Ascending aorta (tissue), 2 donors: ENCODE data around the gene C17orf78. TPM values are rescaled to one million over a fixed set of nuclear protein-coding genes. Genes with fewer than 3 reads are reported as not detected.
A peak's percentile ranks its signal among the peaks of the same experiment; 100 is the strongest.

Experiments
- DNase-seq, 2 donors: peaks; one replicate each; pipeline ENCODE4 v3.0.0-alpha.2; 2019; ENCODE audit warnings: low spot score in 2 of 2
- H3K27ac ChIP-seq, 2 donors: fragments of 200-600 bp; sonication (generic); one replicate each; pipeline ENCODE4 v1.5.1; 2016 to 2017; ENCODE audit warnings: mild to moderate bottlenecking in 1 of 2
- H3K27me3 ChIP-seq: fragments of 200-600 bp; sonication (generic); one replicate; pipeline ENCODE4 v1.5.1; 2017
- H3K36me3 ChIP-seq, 2 donors: fragments of 200-600 bp; sonication (generic); one replicate each; pipeline ENCODE4 v1.5.1; 2016
- H3K4me1 ChIP-seq, 2 donors: fragments of 200-600 bp; sonication (generic); one replicate each; pipeline ENCODE4 v1.5.1; 2016 to 2017; ENCODE audit warnings: mild to moderate bottlenecking in 1 of 2
- H3K4me3 ChIP-seq, 2 donors: fragments of 200-600 bp; sonication (generic); one replicate each; pipeline ENCODE4 v1.5.1; 2016 to 2017; ENCODE audit warnings: mild to moderate bottlenecking in 1 of 2
- H3K9me3 ChIP-seq, 2 donors: fragments of 200-600 bp; sonication (generic); one replicate each; pipeline ENCODE4 v1.5.1; 2016
- intact Hi-C: fragments of 100-400 bp; cut with DNase I; formaldehyde crosslinking; loops from one replicate; pipeline ENCODE4 v1.15.1; 2023
- total RNA-seq: library from RNA; depleted of rRNA; stranded (reverse); fragments of >200 nt; gene quantifications from one replicate; pipeline ENCODE4 v1.1.0, GENCODE V29; 2016
- TF ChIP-seq, protein P1 (sequence below), 3 experiments: fragments of 200-600 bp in 2 of 3; fragments of 450-650 bp in 1 of 3; sonication (generic) in 2 of 3; IDR thresholded peaks; one replicate each; pipeline ENCODE4 v1.5.1; 2016 to 2019; ENCODE audit warnings: antibody characterized with exemption in 3 of 3, mild to moderate bottlenecking in 1 of 3, moderate library complexity in 1 of 3

Gene C17orf78
- total RNA-seq, 1 donor from 2014 or later, result not detected

DNA sequence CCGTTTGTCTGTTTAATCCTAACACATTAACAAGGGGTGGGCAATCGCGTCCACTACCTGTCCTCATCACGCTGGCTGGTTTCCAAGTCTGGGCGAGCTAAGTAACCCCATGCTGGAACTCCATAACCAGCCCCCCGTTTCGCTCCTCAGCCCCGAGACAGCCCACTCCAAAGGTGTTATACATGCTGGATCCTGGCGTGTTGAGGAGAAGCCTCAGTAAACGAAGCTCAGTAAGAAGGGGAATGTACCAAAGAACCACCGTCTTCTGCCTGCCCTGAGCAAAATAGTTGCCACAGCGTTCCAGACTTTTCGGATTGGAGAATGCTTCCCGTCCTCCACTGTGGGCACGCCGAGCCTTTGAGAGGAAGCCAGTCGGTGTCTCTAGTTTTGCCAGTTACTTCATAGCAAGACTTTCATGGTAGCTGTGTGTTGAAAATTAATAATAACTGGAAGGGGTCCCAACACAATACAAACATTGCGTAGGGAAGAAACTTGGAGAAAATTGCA is 16.1 kb upstream of the C17orf78 start:
- no peak for DNase-seq
- peak overlapping the region; percentile 77 for H3K4me3 ChIP-seq
- no peaks in the 10 kb centered on the region for H3K9me3 ChIP-seq
- no peaks in the 10 kb centered on the region for H3K27me3 ChIP-seq
- intact Hi-C loops, result loop anchor here (1.0 to 10.0 kb wide), 6 partner anchors 48 to 812 kb away; partner anchors contain the start of genes AATF, DHRS11, DUSP14 and SYNRG
- H3K36me3 ChIP-seq, result no peaks in the 10 kb centered on the region
- H3K4me1 ChIP-seq, result peaks cover 5 to 6% of the 10 kb centered on the region in 2 donors
- TF ChIP-seq, protein P1, sequence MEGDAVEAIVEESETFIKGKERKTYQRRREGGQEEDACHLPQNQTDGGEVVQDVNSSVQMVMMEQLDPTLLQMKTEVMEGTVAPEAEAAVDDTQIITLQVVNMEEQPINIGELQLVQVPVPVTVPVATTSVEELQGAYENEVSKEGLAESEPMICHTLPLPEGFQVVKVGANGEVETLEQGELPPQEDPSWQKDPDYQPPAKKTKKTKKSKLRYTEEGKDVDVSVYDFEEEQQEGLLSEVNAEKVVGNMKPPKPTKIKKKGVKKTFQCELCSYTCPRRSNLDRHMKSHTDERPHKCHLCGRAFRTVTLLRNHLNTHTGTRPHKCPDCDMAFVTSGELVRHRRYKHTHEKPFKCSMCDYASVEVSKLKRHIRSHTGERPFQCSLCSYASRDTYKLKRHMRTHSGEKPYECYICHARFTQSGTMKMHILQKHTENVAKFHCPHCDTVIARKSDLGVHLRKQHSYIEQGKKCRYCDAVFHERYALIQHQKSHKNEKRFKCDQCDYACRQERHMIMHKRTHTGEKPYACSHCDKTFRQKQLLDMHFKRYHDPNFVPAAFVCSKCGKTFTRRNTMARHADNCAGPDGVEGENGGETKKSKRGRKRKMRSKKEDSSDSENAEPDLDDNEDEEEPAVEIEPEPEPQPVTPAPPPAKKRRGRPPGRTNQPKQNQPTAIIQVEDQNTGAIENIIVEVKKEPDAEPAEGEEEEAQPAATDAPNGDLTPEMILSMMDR (IDR thresholded peaks at IDR 0.05), result no peak
- H3K27ac ChIP-seq, result peak overlapping the region; percentile 79 to 83

DNA sequence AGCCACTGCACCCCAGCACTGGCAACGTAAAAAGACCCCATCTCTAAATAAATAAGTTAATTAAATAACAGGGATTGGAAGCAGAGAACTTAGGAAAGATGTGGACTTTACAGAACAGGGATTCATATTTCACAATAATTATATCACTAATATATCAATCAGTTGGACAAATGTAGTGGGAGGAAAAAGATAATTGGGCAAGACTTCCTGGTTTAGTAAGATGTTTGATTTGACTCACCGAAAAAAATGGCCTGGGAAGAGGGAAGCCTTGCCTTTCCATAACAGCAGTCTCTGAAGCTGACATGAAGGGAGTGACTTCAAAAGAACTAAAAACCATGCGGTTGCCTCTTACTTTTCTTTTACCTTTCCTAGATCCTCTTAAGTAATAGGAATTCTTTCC is 15.2 kb upstream of the C17orf78 start:
- no peak for DNase-seq
- H3K27ac ChIP-seq, result no peak overlapping the region
- no peaks in the 10 kb centered on the region for H3K36me3 ChIP-seq
- no peak overlapping the region for H3K4me3 ChIP-seq
- no peaks in the 10 kb centered on the region for H3K9me3 ChIP-seq
- H3K27me3 ChIP-seq, result no peaks in the 10 kb centered on the region
- TF ChIP-seq, protein P1 (IDR thresholded peaks at IDR 0.05), result no peak
- intact Hi-C loops, result no loop called here
- H3K4me1 ChIP-seq, result peaks cover 5 to 6% of the 10 kb centered on the region in 2 donors

DNA sequence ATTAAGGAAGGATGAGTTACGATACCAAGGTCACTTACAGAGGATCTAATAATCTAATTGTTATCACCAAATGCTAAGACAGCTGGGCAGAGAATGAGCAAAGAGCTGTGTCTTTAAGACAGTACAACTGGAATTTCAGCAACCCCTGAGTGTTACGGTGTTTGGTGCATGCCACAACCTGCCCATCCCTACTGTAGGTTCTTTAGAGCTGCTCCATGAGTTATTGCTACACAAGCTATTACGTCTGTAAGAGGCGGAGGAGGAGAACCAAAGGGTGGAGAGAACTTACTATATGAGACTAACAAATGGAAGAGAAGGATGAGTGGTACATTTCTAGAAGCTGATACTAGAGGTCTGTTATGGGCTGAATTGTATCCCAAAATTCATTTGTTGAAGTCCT is 14.2 kb upstream of the C17orf78 start:
- no peaks in the 10 kb centered on the region for H3K27me3 ChIP-seq
- no peak overlapping the region for H3K4me3 ChIP-seq
- TF ChIP-seq, protein P1 (IDR thresholded peaks at IDR 0.05), result no peak
- no peaks in the 10 kb centered on the region for H3K9me3 ChIP-seq
- DNase-seq, result no peak
- H3K36me3 ChIP-seq, result no peaks in the 10 kb centered on the region
- intact Hi-C loops, result no loop called here
- no peak overlapping the region for H3K27ac ChIP-seq
- peaks cover 5 to 6% of the 10 kb centered on the region in 2 donors for H3K4me1 ChIP-seq

DNA sequence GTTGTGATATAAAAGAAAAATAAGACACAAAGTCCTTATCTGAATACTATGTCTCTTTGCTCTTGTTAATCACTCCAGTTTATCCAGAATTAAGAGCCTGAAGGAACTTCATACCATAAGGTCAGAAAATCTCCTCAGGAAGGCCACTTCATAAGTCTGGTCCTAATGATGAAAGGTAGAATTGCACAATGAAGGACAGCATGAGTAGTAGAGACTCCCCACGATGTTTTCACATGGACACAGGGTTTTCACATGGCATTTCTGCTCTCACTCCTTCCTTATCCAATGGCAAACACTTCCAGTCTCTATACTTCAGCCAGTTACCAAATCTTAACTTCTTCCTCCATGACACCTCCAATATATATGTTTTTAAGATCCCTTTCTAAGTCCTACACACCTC is 10.2 kb upstream of the C17orf78 start:
- no peak overlapping the region for H3K27ac ChIP-seq
- no peaks in the 10 kb centered on the region for H3K9me3 ChIP-seq
- TF ChIP-seq, protein P1 (IDR thresholded peaks at IDR 0.05), result no peak
- no peaks in the 10 kb centered on the region for H3K36me3 ChIP-seq
- H3K4me3 ChIP-seq, result no peak overlapping the region
- no peaks in the 10 kb centered on the region for H3K4me1 ChIP-seq
- DNase-seq, result no peak
- intact Hi-C loops, result no loop called here
- no peaks in the 10 kb centered on the region for H3K27me3 ChIP-seq

DNA sequence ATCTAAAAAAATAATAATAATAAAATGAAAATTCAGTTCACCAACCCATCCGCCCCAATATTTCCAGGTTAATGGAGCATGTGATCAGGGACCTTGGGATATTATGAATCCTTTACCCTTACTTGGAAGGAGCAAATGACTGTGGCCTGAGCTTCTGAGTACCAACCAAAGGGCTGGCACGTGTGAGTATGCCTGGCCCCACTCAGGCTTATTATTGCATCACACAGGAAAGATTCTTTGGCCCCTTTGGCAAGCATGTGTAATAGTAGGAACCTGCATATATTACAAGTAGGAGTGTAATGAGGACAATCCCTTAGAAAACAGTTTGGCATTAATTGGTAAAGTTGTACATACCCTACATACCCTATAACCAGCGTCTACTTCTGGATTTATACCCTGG is 7.2 kb upstream of the C17orf78 start:
- no peak for DNase-seq
- no peak overlapping the region for H3K27ac ChIP-seq
- intact Hi-C loops, result no loop called here

More for the DNA sequence above, 7.2 kb upstream of the C17orf78 start:
- H3K4me1 ChIP-seq, result no peaks in the 10 kb centered on the region
- no peaks in the 10 kb centered on the region for H3K27me3 ChIP-seq
- TF ChIP-seq, protein P1 (IDR thresholded peaks at IDR 0.05), result no peak
- H3K9me3 ChIP-seq, result no peaks in the 10 kb centered on the region
- H3K36me3 ChIP-seq, result no peaks in the 10 kb centered on the region
- H3K4me3 ChIP-seq, result no peak overlapping the region
